GM12891 (cell line): Measurements from ENCODE around the gene ESYT2.

Experiments used
- POLR2A ChIP-seq: IDR thresholded peaks from 2 replicates; pipeline ENCODE4 v1.6.1; 2011; ENCODE audit warnings: low read depth, low read length, control low read depth
- POLR2AphosphoS5 ChIP-seq: IDR thresholded peaks from 2 replicates; pipeline ENCODE4 v1.6.1; 2011; ENCODE audit warnings: low read depth, low read length, control low read depth
- SPI1 ChIP-seq: IDR thresholded peaks from 2 replicates; pipeline ENCODE4 v1.6.1; 2011; ENCODE audit warnings: low read depth, low read length, control low read depth
- TAF1 ChIP-seq: IDR thresholded peaks from 2 replicates; pipeline ENCODE4 v1.6.1; 2011; ENCODE audit warnings: low read depth, low read length, control low read depth

GRCh38 chr7:158828133-158829020 lies 932 bp downstream of the ESYT2 start:
- TF ChIP-seq POLR2AphosphoS5, result no peak
- TF ChIP-seq TAF1, result no peak
- TF ChIP-seq POLR2A, result no peak
- no peak for TF ChIP-seq SPI1
